Suprapubic skin (tissue), 4 donors: ENCODE measurements around the gene GRK2. TPM values are rescaled to one million over a fixed set of nuclear protein-coding genes. Genes with fewer than 3 reads are reported as not detected.

ENCODE experiments used
- DNase-seq, 2 donors: peaks; one replicate each; pipeline ENCODE4 v3.0.0-alpha.2; 2019; ENCODE audit warnings: low spot score in 2 of 2
- H3K27ac ChIP-seq: fragments of 200-600 bp; sonication (generic); one replicate; pipeline ENCODE4 v1.5.1; 2019
- H3K27me3 ChIP-seq: fragments of 200-600 bp; sonication (generic); one replicate; pipeline ENCODE4 v1.5.1; 2019
- H3K36me3 ChIP-seq: fragments of 200-600 bp; sonication (generic); one replicate; pipeline ENCODE4 v1.5.1; 2019
- H3K4me1 ChIP-seq: fragments of 200-600 bp; sonication (generic); one replicate; pipeline ENCODE4 v1.5.1; 2019
- H3K4me3 ChIP-seq: fragments of 200-600 bp; sonication (generic); one replicate; pipeline ENCODE4 v1.5.1; 2019; ENCODE audit warnings: mild to moderate bottlenecking
- H3K9me3 ChIP-seq: fragments of 200-600 bp; sonication (generic); one replicate; pipeline ENCODE4 v1.5.1; 2019
- CTCF ChIP-seq, 2 donors: fragments of 200-600 bp in 1 of 2; fragments of 450-650 bp in 1 of 2; sonication (generic) in 1 of 2; IDR thresholded peaks; one replicate each; pipeline ENCODE4 v1.5.1; 2016 to 2019; ENCODE audit warnings: antibody characterized with exemption in 2 of 2, mild to moderate bottlenecking in 1 of 2, moderate library complexity in 1 of 2
- EP300 ChIP-seq: sonication (generic); formaldehyde crosslinking; IDR thresholded peaks from one replicate; pipeline ENCODE4 v1.6.1; 2017; ENCODE audit warnings: antibody characterized with exemption
- POLR2A ChIP-seq, 2 donors: fragments of 450-650 bp; IDR thresholded peaks; one replicate each; pipeline ENCODE4 v1.6.1; 2017; ENCODE audit warnings: antibody characterized with exemption in 2 of 2, mild to moderate bottlenecking in 2 of 2, moderate library complexity in 2 of 2
- POLR2AphosphoS5 ChIP-seq, 3 donors: sonication (generic); formaldehyde crosslinking; IDR thresholded peaks; one replicate each; pipeline ENCODE4 v1.6.1; 2017; ENCODE audit warnings: antibody characterized with exemption in 3 of 3
- WGBS: methylation state at CpG from one replicate; pipeline ENCODE4 v1.1.5; 2018; 5-methylcytosine and 5-hydroxymethylcytosine counted together
- total RNA-seq, 4 donors: library from RNA; depleted of rRNA; stranded (reverse); fragments of >200 nt; gene quantifications; one replicate each; pipeline ENCODE4 v1.1.0, GENCODE V29; 2016

GRK2 gene
- total RNA-seq, 4 donors from 2014 or later: 84.3 to 157 (median 105) TPM

- 75% methylated on average over 5 of the region's 8 CpGs for WGBS
- peaks cover 59% of the 10 kb centered on the region for H3K36me3 ChIP-seq
- peak overlapping the region; percentile 98 for H3K27ac ChIP-seq
- TF ChIP-seq POLR2AphosphoS5 (IDR thresholded peaks at IDR 0.05) (no peak), EP300 (no peak), CTCF (IDR thresholded peaks at IDR 0.05) (no peak), POLR2A (IDR thresholded peaks at IDR 0.05) (no peak)
- no peaks in the 10 kb centered on the region for H3K9me3 ChIP-seq
- H3K4me3 ChIP-seq: no peak overlapping the region
- no peak for DNase-seq
- H3K4me1 ChIP-seq: peaks cover 50% of the 10 kb centered on the region
- H3K27me3 ChIP-seq: no peaks in the 10 kb centered on the region
Observed at GRCh38 chr11:67286621-67287333, 20.5 kb downstream of the GRK2 start.

GRCh38 chr11:67287355-67288197 lies 21.3 kb downstream of the GRK2 start:
- Histone ChIP-seq H3K27me3 (no peaks in the 10 kb centered on the region), H3K4me3 (peak overlapping the region; percentile 87)
- 72% methylated on average over 14 of the region's 14 CpGs for WGBS

GRCh38 chr11:67288198-67288451 lies 21.9 kb downstream of the GRK2 start:
- no peak for TF ChIP-seq POLR2AphosphoS5 (IDR thresholded peaks at IDR 0.05)
- TF ChIP-seq EP300: no peak
- no peak for TF ChIP-seq POLR2A (IDR thresholded peaks at IDR 0.05)
- 30% methylated on average over 4 of the region's 4 CpGs for WGBS
- Histone ChIP-seq H3K4me1 (peaks cover 57% of the 10 kb centered on the region), H3K4me3 (peak overlapping the region; percentile 87), H3K27me3 (no peaks in the 10 kb centered on the region), H3K36me3 (peaks cover 55% of the 10 kb centered on the region), H3K27ac (peak overlapping the region; percentile 98), H3K9me3 (no peaks in the 10 kb centered on the region)
- no peak for DNase-seq

More at GRCh38 chr11:67287355-67288197, 21.3 kb downstream of the GRK2 start:
- Histone ChIP-seq H3K4me1 (peaks cover 54% of the 10 kb centered on the region), H3K27ac (peak overlapping the region; percentile 98), H3K36me3 (peaks cover 58% of the 10 kb centered on the region), H3K9me3 (no peaks in the 10 kb centered on the region)
- TF ChIP-seq POLR2AphosphoS5 (IDR thresholded peaks at IDR 0.05) (no peak), EP300 (no peak), CTCF (IDR thresholded peaks at IDR 0.05) (no peak), POLR2A (IDR thresholded peaks at IDR 0.05) (no peak)
- DNase-seq: no peak

- TF ChIP-seq CTCF (IDR thresholded peaks at IDR 0.05) (peak; percentile 35 to 45), EP300 (no peak), POLR2A (IDR thresholded peaks at IDR 0.05) (peak in 1 of 2 donors; percentile 27), POLR2AphosphoS5 (IDR thresholded peaks at IDR 0.05) (peak in 2 of 3 donors; percentile 77 to 91)
- peak overlapping the region; percentile 98 for H3K27ac ChIP-seq
- peaks cover 62% of the 10 kb centered on the region for H3K4me1 ChIP-seq
- H3K36me3 ChIP-seq: peaks cover 50% of the 10 kb centered on the region
- WGBS: no CpG with 5 or more reads among the region's 87 CpGs
- H3K9me3 ChIP-seq: no peaks in the 10 kb centered on the region
- peak overlapping the region; percentile 87 for H3K4me3 ChIP-seq
- H3K27me3 ChIP-seq: no peaks in the 10 kb centered on the region
- peak; percentile 94 to 96 for DNase-seq
Observed at GRCh38 chr11:67288452-67289225, 22.4 kb downstream of the GRK2 start.

GRCh38 chr11:67289226-67289650 lies 23.0 kb downstream of the GRK2 start, which contains the start of gene ANKRD13D:
TSS of gene ANKRD13D (plus strand) at chr11:67289303. CDS start at chr11:67289461, 158 bp downstream.
- Histone ChIP-seq H3K36me3 (peaks cover 44% of the 10 kb centered on the region), H3K27me3 (no peaks in the 10 kb centered on the region), H3K27ac (peak within 1 kb of the TSS; percentile 98), H3K4me1 (peaks cover 67% of the 10 kb centered on the region), H3K9me3 (no peaks in the 10 kb centered on the region), H3K4me3 (peak within 1 kb of the TSS; percentile 87)
- WGBS: 0% methylated on average over 1 of the region's 56 CpGs
- DNase-seq: peak in 1 of 2 donors; percentile 82
- TF ChIP-seq EP300 (no peak), POLR2AphosphoS5 (IDR thresholded peaks at IDR 0.05) (no peak), POLR2A (IDR thresholded peaks at IDR 0.05) (no peak), CTCF (IDR thresholded peaks at IDR 0.05) (no peak)
